HEK293T (cell line): Measurements from ENCODE around the gene EBNA1BP2.

ENCODE experiments used
- ELF4 ChIP-seq: fragments of 450-650 bp; IDR thresholded peaks from 2 replicates; pipeline ENCODE4 v1.6.1; 2017; ENCODE audit warnings: antibody characterized with exemption
- FOXA1 ChIP-seq: fragments of 450-650 bp; IDR thresholded peaks from 2 replicates; pipeline ENCODE4 v1.6.1; 2016; ENCODE audit warnings: mild to moderate bottlenecking
- FOXK2 ChIP-seq: fragments of 450-650 bp; IDR thresholded peaks from 2 replicates; pipeline ENCODE4 v1.6.1; 2016; ENCODE audit warnings: mild to moderate bottlenecking
- FOXM1 ChIP-seq: fragments of 450-650 bp; IDR thresholded peaks from 2 replicates; pipeline ENCODE4 v1.6.1; 2017; ENCODE audit warnings: mild to moderate bottlenecking, borderline replicate concordance
- L3MBTL2 ChIP-seq: fragments of 450-650 bp; conservative IDR thresholded peaks from 2 replicates; pipeline ENCODE4 v1.6.1; 2016; ENCODE audit warnings: mild to moderate bottlenecking
- LEF1 ChIP-seq: fragments of 450-650 bp; IDR thresholded peaks from 2 replicates; pipeline ENCODE4 v1.6.1; 2017; ENCODE audit warnings: mild to moderate bottlenecking, borderline replicate concordance
- SUZ12 ChIP-seq: fragments of 450-650 bp; IDR thresholded peaks from 2 replicates; pipeline ENCODE4 v1.6.1; 2016; ENCODE audit warnings: mild to moderate bottlenecking
- TF ChIP-seq, protein P1 (sequence below): fragments of 450-650 bp; IDR thresholded peaks from 2 replicates; pipeline ENCODE4 v1.6.1; 2016

DNA sequence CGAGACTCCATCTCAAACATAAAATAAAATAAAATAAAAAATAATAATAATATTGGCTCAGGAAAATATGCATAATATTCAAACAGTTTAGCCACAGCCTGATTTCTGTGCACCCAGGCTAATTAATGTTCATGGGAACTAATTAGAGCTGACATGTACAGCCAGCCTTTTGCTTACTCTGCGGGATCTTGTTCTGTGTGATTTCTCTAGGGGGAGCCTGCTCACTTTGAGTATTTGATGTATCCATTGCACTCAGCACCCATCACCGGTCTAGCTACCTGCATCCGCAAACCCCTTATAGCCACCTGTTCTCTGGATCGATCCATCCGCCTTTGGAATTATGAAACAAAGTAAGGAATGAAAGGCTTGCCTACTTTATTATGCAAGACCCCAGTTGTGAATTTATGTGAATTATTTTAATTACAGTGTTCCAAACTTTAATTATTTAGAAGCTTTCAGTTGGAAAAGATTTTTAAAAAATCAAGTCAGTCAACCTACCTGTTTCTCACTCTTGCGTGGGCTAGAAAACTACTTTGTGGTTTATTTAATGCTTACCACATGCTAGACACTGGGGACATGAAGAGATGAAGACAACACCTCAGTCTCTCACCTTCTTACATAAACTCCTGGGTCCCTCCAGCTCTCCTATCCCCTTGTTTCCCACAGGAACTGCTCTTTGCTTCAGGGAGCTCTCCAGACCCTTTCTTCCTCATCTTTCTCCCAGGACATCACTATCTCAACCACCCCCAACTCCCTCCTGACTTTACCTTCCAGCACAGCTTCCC lies 25.4 kb upstream of the EBNA1BP2 start:
- TF ChIP-seq SUZ12 (no peak), LEF1 (no peak), FOXM1 (no peak), L3MBTL2 (no peak), FOXA1 (no peak), ELF4 (no peak), FOXK2 (no peak)
- TF ChIP-seq, protein P1, sequence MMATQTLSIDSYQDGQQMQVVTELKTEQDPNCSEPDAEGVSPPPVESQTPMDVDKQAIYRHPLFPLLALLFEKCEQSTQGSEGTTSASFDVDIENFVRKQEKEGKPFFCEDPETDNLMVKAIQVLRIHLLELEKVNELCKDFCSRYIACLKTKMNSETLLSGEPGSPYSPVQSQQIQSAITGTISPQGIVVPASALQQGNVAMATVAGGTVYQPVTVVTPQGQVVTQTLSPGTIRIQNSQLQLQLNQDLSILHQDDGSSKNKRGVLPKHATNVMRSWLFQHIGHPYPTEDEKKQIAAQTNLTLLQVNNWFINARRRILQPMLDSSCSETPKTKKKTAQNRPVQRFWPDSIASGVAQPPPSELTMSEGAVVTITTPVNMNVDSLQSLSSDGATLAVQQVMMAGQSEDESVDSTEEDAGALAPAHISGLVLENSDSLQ = no peak
